ENCODE measurements around the gene CFAP54. TPM values are rescaled to one million over a fixed set of nuclear protein-coding genes. Genes with fewer than 3 reads are reported as not detected.

CFAP54 gene
- total RNA-seq, 1 experiment from 2014 or later, result 0.56 TPM

- POLR2A ChIA-PET, result interaction anchor here (0.5 kb wide), 1 partner anchor 29 kb away, joined by 3 read pairs; no protein-coding TSS in a partner anchor
- no TSS peak for BruUV-seq (replicated peaks)
- H3K4me1 Mint-ChIP-seq (ENCODE audit: insufficient read depth, unreplicated experiment), result no peaks in the 10 kb centered on the region
Measured at GRCh38 chr12:96774496-96775256, 285.3 kb downstream of the CFAP54 start.

DNA sequence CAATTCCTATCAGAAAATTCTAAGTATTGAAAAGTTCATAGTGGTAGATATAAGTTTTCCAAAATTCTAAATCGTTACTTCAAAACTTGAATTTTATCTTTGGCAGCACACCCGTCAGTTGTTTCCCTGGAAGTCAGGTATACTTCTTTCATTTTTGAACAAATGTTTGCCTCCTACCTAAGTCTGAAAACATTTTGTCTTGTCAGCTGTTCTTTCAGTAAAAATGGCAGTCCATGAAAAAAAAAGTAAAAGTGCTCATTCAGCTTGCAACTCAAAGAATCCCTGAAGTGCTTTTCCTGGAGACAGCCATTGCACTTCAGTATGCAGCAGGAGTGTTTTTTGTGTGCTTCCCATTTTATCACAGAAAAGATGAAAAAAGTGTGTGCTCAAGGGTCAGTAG lies 287.5 kb downstream of the CFAP54 start:
- no peaks in the 10 kb centered on the region for H3K36me3 Mint-ChIP-seq (ENCODE audit: insufficient read depth, unreplicated experiment)
- DNase-seq (ENCODE audit: unreplicated experiment), result no peak
- no TSS peak for BruUV-seq (replicated peaks)
- intact Hi-C loops (cut with micrococcal nuclease), result no loop called here
- no peak for TF ChIP-seq CTCF (IDR thresholded peaks at IDR 0.05; ENCODE audit: unreplicated experiment)
- H3K4me1 Mint-ChIP-seq (ENCODE audit: insufficient read depth, unreplicated experiment), result no peaks in the 10 kb centered on the region
- H3K9me3 Mint-ChIP-seq (ENCODE audit: unreplicated experiment), result no peaks in the 10 kb centered on the region
- ChIA-PET CTCF (no interaction called here), POLR2A (no interaction called here)
- no peak overlapping the region for H3K4me3 Mint-ChIP-seq (ENCODE audit: unreplicated experiment)
- H3K27ac Mint-ChIP-seq (ENCODE audit: low read depth, unreplicated experiment), result no peak overlapping the region
- no peaks in the 10 kb centered on the region for H3K27me3 Mint-ChIP-seq (ENCODE audit: insufficient read depth, unreplicated experiment)

More at GRCh38 chr12:96774496-96775256, 285.3 kb downstream of the CFAP54 start:
- Mint-ChIP-seq H3K36me3 (ENCODE audit: insufficient read depth, unreplicated experiment) (no peaks in the 10 kb centered on the region), H3K4me3 (ENCODE audit: unreplicated experiment) (no peak overlapping the region), H3K9me3 (ENCODE audit: unreplicated experiment) (no peaks in the 10 kb centered on the region), H3K27ac (ENCODE audit: low read depth, unreplicated experiment) (no peak overlapping the region), H3K27me3 (ENCODE audit: insufficient read depth, unreplicated experiment) (no peaks in the 10 kb centered on the region)
- CTCF ChIA-PET, result interaction anchor here (0.6 kb wide), 1 partner anchor 39 kb away, joined by 3 read pairs; no protein-coding TSS in a partner anchor
- no peak for DNase-seq (ENCODE audit: unreplicated experiment)
- intact Hi-C loops (cut with micrococcal nuclease), result no loop called here
- TF ChIP-seq CTCF (IDR thresholded peaks at IDR 0.05; ENCODE audit: unreplicated experiment), result no peak

DNA sequence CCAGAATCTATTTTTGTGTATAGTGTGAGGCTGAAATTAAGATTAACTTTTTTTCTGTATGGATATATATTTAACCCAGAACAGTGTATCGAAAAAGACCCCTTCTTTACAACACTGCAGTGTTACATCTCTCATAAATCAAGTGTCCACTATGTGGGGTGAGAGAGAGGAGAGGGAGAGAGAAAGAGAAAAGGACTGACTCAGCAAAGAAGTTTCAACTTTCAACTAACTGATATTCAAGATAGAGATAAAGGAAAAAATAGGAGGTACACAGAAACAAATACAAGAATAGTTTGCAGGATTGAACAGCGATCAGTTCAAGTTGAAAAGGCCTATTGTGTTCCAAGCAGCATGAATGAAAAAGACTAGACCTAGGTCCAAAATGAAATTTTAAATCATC lies 291.0 kb downstream of the CFAP54 start:
- H3K9me3 Mint-ChIP-seq (ENCODE audit: unreplicated experiment), result no peaks in the 10 kb centered on the region
- H3K4me3 Mint-ChIP-seq (ENCODE audit: unreplicated experiment), result no peak overlapping the region
- H3K27me3 Mint-ChIP-seq (ENCODE audit: insufficient read depth, unreplicated experiment), result no peaks in the 10 kb centered on the region
- no peak for DNase-seq (ENCODE audit: unreplicated experiment)
- intact Hi-C loops (cut with micrococcal nuclease), result no loop called here
- POLR2A ChIA-PET, result interaction anchor here (0.6 kb wide), 1 partner anchor 77 kb away, joined by 4 read pairs; no protein-coding TSS in a partner anchor
- TF ChIP-seq CTCF (IDR thresholded peaks at IDR 0.05; ENCODE audit: unreplicated experiment), result no peak
- H3K27ac Mint-ChIP-seq (ENCODE audit: low read depth, unreplicated experiment), result no peak overlapping the region
- no peaks in the 10 kb centered on the region for H3K36me3 Mint-ChIP-seq (ENCODE audit: insufficient read depth, unreplicated experiment)
- no TSS peak for BruUV-seq (replicated peaks)
- no peaks in the 10 kb centered on the region for H3K4me1 Mint-ChIP-seq (ENCODE audit: insufficient read depth, unreplicated experiment)
- CTCF ChIA-PET, result no interaction called here

- no peaks in the 10 kb centered on the region for H3K36me3 Mint-ChIP-seq (ENCODE audit: insufficient read depth, unreplicated experiment)
- no peak overlapping the region for H3K4me3 Mint-ChIP-seq (ENCODE audit: unreplicated experiment)
- BruUV-seq (replicated peaks), result no TSS peak
- H3K9me3 Mint-ChIP-seq (ENCODE audit: unreplicated experiment), result no peaks in the 10 kb centered on the region
- no peaks in the 10 kb centered on the region for H3K27me3 Mint-ChIP-seq (ENCODE audit: insufficient read depth, unreplicated experiment)
- intact Hi-C loops (cut with micrococcal nuclease), result no loop called here
- no peak for TF ChIP-seq CTCF (IDR thresholded peaks at IDR 0.05; ENCODE audit: unreplicated experiment)
- ChIA-PET CTCF (interaction anchor here (0.6 kb wide), 1 partner anchor 1006 kb away, joined by 3 read pairs; no protein-coding TSS in a partner anchor), POLR2A (no interaction called here)
- DNase-seq (ENCODE audit: unreplicated experiment), result no peak
- no peak overlapping the region for H3K27ac Mint-ChIP-seq (ENCODE audit: low read depth, unreplicated experiment)
- H3K4me1 Mint-ChIP-seq (ENCODE audit: insufficient read depth, unreplicated experiment), result no peaks in the 10 kb centered on the region
Measured at GRCh38 chr12:96786791-96787190, 297.4 kb downstream of the CFAP54 start.
